ENCODE results near the gene TAF7L. TPM values are rescaled to one million over a fixed set of nuclear protein-coding genes. Genes with fewer than 3 reads are reported as not detected.

TAF7L gene
- total RNA-seq, 2 experiments from 2014 or later, result not detected

Other genes with a start within 250 kb of the TAF7L start
- gene TRMT2B, start 239.2 kb downstream of the TAF7L start, total RNA-seq, result 10 to 100 TPM; 21.1 to 24.0 TPM
- gene TMEM35A, start 212.5 kb downstream of the TAF7L start, total RNA-seq, result not detected
- gene CENPI, start 193.1 kb downstream of the TAF7L start, total RNA-seq, result 10 to 100 TPM; 25.0 to 25.9 TPM
- under 1 TPM; 0.78 to 0.88 TPM for gene DRP2, start 71.5 kb downstream of the TAF7L start, total RNA-seq
- gene TIMM8A, start 57.4 kb upstream of the TAF7L start, total RNA-seq, result 10 to 100 TPM in 1 of 2 experiments, 1 to 10 TPM in 1; 8.4 to 11.3 TPM
- gene BTK, start 94.9 kb upstream of the TAF7L start, total RNA-seq, result under 1 TPM in 1 of 2 experiments, not detected in 1; 0.10 TPM
- 100 to 1,000 TPM; 229 to 246 TPM for gene RPL36A, start 99.7 kb upstream of the TAF7L start, total RNA-seq
- gene GLA, start 116.6 kb upstream of the TAF7L start, total RNA-seq, result 10 to 100 TPM; 35.6 to 38.3 TPM
- gene HNRNPH2, start 116.9 kb upstream of the TAF7L start, total RNA-seq, result 10 to 100 TPM; 46.2 TPM
- 1 to 10 TPM; 2.5 to 2.8 TPM for gene ARMCX4, start 194.1 kb upstream of the TAF7L start, total RNA-seq